CD4-positive, alpha-beta T cell (primary cell): ENCODE results near the gene ZNF697. TPM values are rescaled to one million over a fixed set of nuclear protein-coding genes. Genes with fewer than 3 reads are reported as not detected.
"Not testable (repeated sequence)": the region's sequence is repeated elsewhere in the genome, so short reads cannot be mapped to it uniquely, and the experiment has no call there.

ENCODE experiments used
- ATAC-seq: fragments of 200-7000 bp; cut with Tn5 transposase; one replicate; pipeline ENCODE4 v1.10.0; 2022; ENCODE audit warnings: mild to moderate bottlenecking; ENCODE audit not compliant: poor library complexity
- CTCF ChIA-PET: fragments of 350-600 bp; sonication (Branson Sonifier 250); formaldehyde crosslinking; loops from one replicate; lab custom pipeline; 2021; ENCODE audit warnings: antibody characterized with exemption, inconsistent platforms; lab: Charles Lee
- POLR2A ChIA-PET: fragments of 350-600 bp; sonication (Branson Sonifier 250); formaldehyde crosslinking; loops from one replicate; lab custom pipeline; 2021; ENCODE audit warnings: antibody characterized with exemption, inconsistent platforms; lab: Charles Lee
- DNase-seq, 14 experiments: peaks; one replicate each; pipeline ENCODE4 v3.0.0-alpha.2; 2013 to 2020; ENCODE audit warnings: mixed read lengths in 2 of 14
- H3K27ac ChIP-seq, 2 donors: one replicate each; pipeline versions ENCODE4 v1.5.1 to v1.7.0; 2013; ENCODE audit warnings: low read length in 2 of 2, low read depth in 1 of 2, mild to moderate bottlenecking in 1 of 2
- H3K27me3 ChIP-seq, 2 experiments: 1 replicate in 1 of 2; 2 replicates in 1 of 2; pipeline versions ENCODE4 v1.6.1 to v1.7.0; 2013; ENCODE audit warnings: low read length in 2 of 2, control low read depth in 1 of 2, mild to moderate bottlenecking in 1 of 2, moderate library complexity in 1 of 2; ENCODE audit not compliant: insufficient read depth in 2 of 2, control insufficient read depth in 1 of 2
- H3K36me3 ChIP-seq: one replicate; pipeline ENCODE4 v1.6.1; 2013; ENCODE audit warnings: low read length, control low read depth; ENCODE audit not compliant: insufficient read depth
- H3K4me1 ChIP-seq: one replicate; pipeline ENCODE4 v1.6.1; 2013; ENCODE audit warnings: low read length, control low read depth; ENCODE audit not compliant: insufficient read depth
- H3K4me3 ChIP-seq: one replicate; pipeline ENCODE4 v1.5.1; 2013; ENCODE audit warnings: mild to moderate bottlenecking, low read length, moderate library complexity
- H3K9me3 ChIP-seq, 2 experiments: 1 replicate in 1 of 2; 2 replicates in 1 of 2; pipeline versions ENCODE4 v1.6.1 to v1.7.0; 2013; ENCODE audit warnings: low read length in 2 of 2, mild to moderate bottlenecking in 2 of 2, control low read depth in 1 of 2, moderate library complexity in 1 of 2; ENCODE audit not compliant: control insufficient read depth in 1 of 2, insufficient read depth in 1 of 2
- H3K27ac Mint-ChIP-seq: one replicate; pipeline ENCODE4 v1.8.0; 2020; ENCODE audit warnings: mixed read lengths
- H3K27me3 Mint-ChIP-seq: one replicate; pipeline ENCODE4 v1.8.0; 2021; ENCODE audit warnings: mixed read lengths
- H3K36me3 Mint-ChIP-seq: one replicate; pipeline ENCODE4 v1.8.0; 2021; ENCODE audit warnings: low read depth, mixed read lengths
- H3K4me1 Mint-ChIP-seq: one replicate; pipeline ENCODE4 v1.8.0; 2021; ENCODE audit warnings: low read depth, mixed read lengths
- H3K4me3 Mint-ChIP-seq: one replicate; pipeline ENCODE4 v1.8.0; 2020; ENCODE audit warnings: mild to moderate bottlenecking, mixed read lengths
- H3K9me3 Mint-ChIP-seq: one replicate; pipeline ENCODE4 v1.8.0; 2020; ENCODE audit warnings: mixed read lengths
- intact Hi-C, 2 experiments: fragments of 100-400 bp; cut with DNase I in 1 of 2; cut with micrococcal nuclease in 1 of 2; formaldehyde crosslinking; loops; one replicate each; pipeline versions ENCODE4 v1.15.1 to v1.9.0; 2023 to 2025; cut with DNase I, micrococcal nuclease
- total RNA-seq, 174 experiments: library from RNA in 2 of 174; stranded (reverse) in 2 of 174; gene quantifications; one replicate each; pipeline ENCODE4 v1.2.3 and lab custom pipeline; 2021 to 2026
- TF ChIP-seq, protein P1 (sequence below): fragments of 200-600 bp; IDR thresholded peaks from one replicate; pipeline ENCODE4 v1.8.0; 2022; ENCODE audit warnings: antibody characterized with exemption, mild to moderate bottlenecking

ZNF697 gene
- total RNA-seq, 2 experiments from 2014 or later, result 0.05 to 0.06 TPM

DNA sequence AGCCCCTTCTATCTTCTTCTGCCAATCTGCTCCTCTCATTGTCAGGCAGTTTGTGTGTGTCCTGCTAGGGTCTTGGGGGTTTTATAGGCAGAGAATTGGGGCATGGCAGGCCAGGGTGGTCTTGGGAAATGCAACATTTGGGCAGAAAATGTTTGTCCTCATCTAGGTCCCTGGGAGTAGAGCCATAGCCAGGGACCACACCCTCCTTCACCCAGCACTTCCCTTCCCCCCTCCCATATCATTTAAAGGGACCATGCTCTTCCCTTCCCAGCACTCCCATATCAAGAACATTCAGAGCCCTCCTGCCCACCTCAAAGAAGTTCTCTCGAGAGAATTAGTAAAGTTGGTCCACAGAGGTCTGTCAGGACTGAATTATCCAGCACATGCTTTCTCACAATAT lies 41.7 kb downstream of the ZNF697 start:
- intact Hi-C loops, result no loop called here
- no peak for ATAC-seq
- no peaks in the 10 kb centered on the region for H3K4me1 Mint-ChIP-seq

GRCh38 chr1:119605686-119606085 lies 42.4 kb downstream of the ZNF697 start:
- H3K4me3 ChIP-seq, result no peak overlapping the region
- H3K4me1 Mint-ChIP-seq, result no peaks in the 10 kb centered on the region

More for the DNA sequence above, 41.7 kb downstream of the ZNF697 start:
- Histone ChIP-seq H3K27me3 (no peaks in the 10 kb centered on the region), H3K36me3 (no peaks in the 10 kb centered on the region), H3K4me3 (no peak overlapping the region), H3K9me3 (no peaks in the 10 kb centered on the region), H3K4me1 (no peaks in the 10 kb centered on the region), H3K27ac (no peak overlapping the region)
- CTCF ChIA-PET, result no interaction called here
- no peak overlapping the region for H3K4me3 Mint-ChIP-seq
- H3K27ac Mint-ChIP-seq, result no peak overlapping the region
- POLR2A ChIA-PET, result no interaction called here
- no peaks in the 10 kb centered on the region for H3K9me3 Mint-ChIP-seq
- peaks cover 49% of the 10 kb centered on the region for H3K27me3 Mint-ChIP-seq
- TF ChIP-seq, protein P1, sequence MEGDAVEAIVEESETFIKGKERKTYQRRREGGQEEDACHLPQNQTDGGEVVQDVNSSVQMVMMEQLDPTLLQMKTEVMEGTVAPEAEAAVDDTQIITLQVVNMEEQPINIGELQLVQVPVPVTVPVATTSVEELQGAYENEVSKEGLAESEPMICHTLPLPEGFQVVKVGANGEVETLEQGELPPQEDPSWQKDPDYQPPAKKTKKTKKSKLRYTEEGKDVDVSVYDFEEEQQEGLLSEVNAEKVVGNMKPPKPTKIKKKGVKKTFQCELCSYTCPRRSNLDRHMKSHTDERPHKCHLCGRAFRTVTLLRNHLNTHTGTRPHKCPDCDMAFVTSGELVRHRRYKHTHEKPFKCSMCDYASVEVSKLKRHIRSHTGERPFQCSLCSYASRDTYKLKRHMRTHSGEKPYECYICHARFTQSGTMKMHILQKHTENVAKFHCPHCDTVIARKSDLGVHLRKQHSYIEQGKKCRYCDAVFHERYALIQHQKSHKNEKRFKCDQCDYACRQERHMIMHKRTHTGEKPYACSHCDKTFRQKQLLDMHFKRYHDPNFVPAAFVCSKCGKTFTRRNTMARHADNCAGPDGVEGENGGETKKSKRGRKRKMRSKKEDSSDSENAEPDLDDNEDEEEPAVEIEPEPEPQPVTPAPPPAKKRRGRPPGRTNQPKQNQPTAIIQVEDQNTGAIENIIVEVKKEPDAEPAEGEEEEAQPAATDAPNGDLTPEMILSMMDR, result no peak
- H3K36me3 Mint-ChIP-seq, result no peaks in the 10 kb centered on the region
- no peak for DNase-seq

DNA sequence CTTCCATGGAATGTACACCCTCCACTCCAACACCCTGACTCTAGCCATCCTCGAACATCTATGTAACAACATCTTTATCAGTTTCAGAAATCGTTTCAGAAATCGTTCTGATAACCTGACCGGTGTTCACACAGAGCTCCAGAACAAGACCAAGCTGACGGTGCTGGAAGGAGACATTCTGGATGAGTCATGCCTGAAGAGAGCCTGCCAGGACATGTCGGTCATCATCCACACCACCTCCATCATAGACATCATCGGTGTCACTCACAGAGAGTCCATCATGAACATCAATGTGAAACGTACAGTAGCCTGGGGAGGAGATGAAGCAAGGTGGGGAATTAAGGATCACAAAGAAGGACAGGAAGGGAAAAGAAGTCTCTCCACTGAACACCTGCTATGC lies 43.0 kb downstream of the ZNF697 start:
- H3K4me1 Mint-ChIP-seq, CTCF ChIA-PET, H3K4me1 ChIP-seq, H3K4me3 Mint-ChIP-seq, H3K9me3 ChIP-seq, H3K27ac ChIP-seq, H3K4me3 ChIP-seq, H3K27me3 ChIP-seq, H3K36me3 ChIP-seq, intact Hi-C loops, ATAC-seq, DNase-seq, POLR2A ChIA-PET, H3K9me3 Mint-ChIP-seq, H3K36me3 Mint-ChIP-seq, H3K27ac Mint-ChIP-seq: not testable (repeated sequence)
- peaks cover 52% of the 10 kb centered on the region for H3K27me3 Mint-ChIP-seq

More at GRCh38 chr1:119605686-119606085, 42.4 kb downstream of the ZNF697 start:
- TF ChIP-seq, protein P1, result no peak
- Mint-ChIP-seq H3K9me3 (no peaks in the 10 kb centered on the region), H3K27me3 (peaks cover 48% of the 10 kb centered on the region), H3K36me3 (no peaks in the 10 kb centered on the region), H3K4me3 (no peak overlapping the region), H3K27ac (no peak overlapping the region)
- DNase-seq, result no peak
- Histone ChIP-seq H3K27ac (no peak overlapping the region), H3K4me1 (no peaks in the 10 kb centered on the region), H3K36me3 (no peaks in the 10 kb centered on the region), H3K27me3 (no peaks in the 10 kb centered on the region), H3K9me3 (no peaks in the 10 kb centered on the region)
- ATAC-seq, result no peak
- ChIA-PET POLR2A (no interaction called here), CTCF (no interaction called here)
- intact Hi-C loops, result no loop called here

DNA sequence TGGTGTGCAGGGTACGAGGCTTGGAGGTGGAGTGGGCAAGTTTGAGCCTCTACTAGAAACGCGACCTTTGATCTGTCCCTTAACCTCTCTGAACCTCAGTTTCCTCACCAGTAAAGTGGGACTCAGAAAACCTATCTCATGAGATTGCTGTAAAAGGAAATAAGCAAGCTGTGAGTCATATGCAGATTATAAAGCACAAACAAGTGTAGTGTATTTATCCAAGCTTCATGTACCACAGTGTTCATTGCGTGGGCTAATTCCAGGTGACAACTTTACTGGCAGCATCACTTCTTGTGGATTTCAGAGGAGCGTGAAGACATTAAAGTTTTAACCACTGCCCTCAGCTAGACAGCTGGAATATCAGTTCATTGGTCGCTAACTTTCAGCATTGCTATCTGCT lies 44.4 kb downstream of the ZNF697 start:
- no peaks in the 10 kb centered on the region for H3K9me3 Mint-ChIP-seq

GRCh38 chr1:119603241-119603640 lies 44.8 kb downstream of the ZNF697 start:
- ATAC-seq, H3K4me1 ChIP-seq, H3K27me3 ChIP-seq, H3K9me3 Mint-ChIP-seq, H3K4me3 Mint-ChIP-seq, H3K9me3 ChIP-seq, H3K4me3 ChIP-seq, H3K27ac Mint-ChIP-seq, H3K36me3 Mint-ChIP-seq, H3K4me1 Mint-ChIP-seq, intact Hi-C loops, H3K27ac ChIP-seq, H3K36me3 ChIP-seq, CTCF ChIA-PET, POLR2A ChIA-PET, DNase-seq: not testable (repeated sequence)
- H3K27me3 Mint-ChIP-seq, result peaks cover 48% of the 10 kb centered on the region

More for the DNA sequence above, 44.4 kb downstream of the ZNF697 start:
- Histone ChIP-seq H3K27me3 (no peaks in the 10 kb centered on the region), H3K9me3 (no peaks in the 10 kb centered on the region), H3K36me3 (no peaks in the 10 kb centered on the region), H3K27ac (no peak overlapping the region), H3K4me1 (no peaks in the 10 kb centered on the region), H3K4me3 (no peak overlapping the region)
- ATAC-seq (no peak), DNase-seq (no peak)
- no peaks in the 10 kb centered on the region for H3K36me3 Mint-ChIP-seq
- H3K4me1 Mint-ChIP-seq, result no peaks in the 10 kb centered on the region
- H3K27ac Mint-ChIP-seq, result no peak overlapping the region
- TF ChIP-seq, protein P1, result no peak
- POLR2A ChIA-PET, result no interaction called here
- peaks cover 52% of the 10 kb centered on the region for H3K27me3 Mint-ChIP-seq
- no peak overlapping the region for H3K4me3 Mint-ChIP-seq
- intact Hi-C loops, result no loop called here
- CTCF ChIA-PET, result no interaction called here
